ENCODE data around the gene TTC9C. TPM values are rescaled to one million over a fixed set of nuclear protein-coding genes. Genes with fewer than 3 reads are reported as not detected.

The TTC9C gene
- total RNA-seq, 1 experiment from 2014 or later = 66.8 TPM

DNA sequence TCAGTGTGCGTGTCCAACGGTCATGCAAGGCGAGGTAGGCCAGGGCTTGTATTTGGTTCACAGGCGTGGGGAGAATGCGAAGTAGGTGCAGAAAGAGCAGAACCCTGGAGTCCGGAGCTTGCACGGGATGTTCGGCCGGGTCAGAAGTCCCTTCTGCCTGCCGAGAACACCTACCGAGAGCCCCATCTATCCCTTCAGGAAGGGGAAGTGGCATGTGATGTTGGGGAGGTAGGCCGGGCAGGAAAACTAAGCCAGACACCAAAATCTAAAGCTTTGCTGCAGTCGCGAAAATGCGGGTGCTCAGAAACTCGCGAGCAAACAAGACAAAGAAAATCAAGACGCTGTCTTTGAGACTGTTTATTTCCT is 42.5 kb downstream of the TTC9C start:
- Histone ChIP-seq H3K4me1 (ENCODE audit: insufficient read depth, low read length, poor library complexity, severe bottlenecking) (peaks cover 21% of the 10 kb centered on the region), H3K4me3 (ENCODE audit: low read depth, low read length, poor library complexity, severe bottlenecking) (peak overlapping the region; percentile 70), H3K9me3 (ENCODE audit: low read depth, low read length, poor library complexity, severe bottlenecking) (no peaks in the 10 kb centered on the region), H3K36me3 (ENCODE audit: insufficient read depth, low read length, poor library complexity, severe bottlenecking) (peaks cover 16% of the 10 kb centered on the region), H3K27ac (ENCODE audit: low read depth, low read length, poor library complexity, severe bottlenecking) (peak overlapping the region; percentile 89), H3K27me3 (replicated peaks; ENCODE audit: insufficient read depth, low read depth, low read length, poor library complexity) (no peaks in the 10 kb centered on the region)
- ChIA-PET POLR2A (ENCODE audit: low non-redundant PET) (interaction anchor here (0.7 to 1.2 kb wide), 3 partner anchors 9 to 228 kb away, joined by 3 to 7 read pairs (median 4); partner anchors contain the start of gene POLR2G), CTCF (interaction anchor here (0.6 to 1.4 kb wide), 4 partner anchors 16 to 113 kb away, joined by 3 to 9 read pairs (median 4); partner anchors contain the start of genes STX5 and ZBTB3)
- no peak for TF ChIP-seq EZH2 (IDR thresholded peaks at IDR 0.05; ENCODE audit: borderline replicate concordance, low read depth, low read length, poor library complexity, severe bottlenecking)
- TF ChIP-seq CTCF (conservative IDR thresholded peaks at IDR 0.05; ENCODE audit: low read depth, low read length) = no peak
- no peak for DNase-seq (ENCODE audit: low spot score)
- TSS peak; percentile 97 for BruUV-seq (replicated peaks)
- intact Hi-C loops (cut with micrococcal nuclease; ENCODE audit: unreplicated experiment) = loop anchor here (5.0 kb wide), 1 partner anchor 43 kb away; the partner anchor contains the start of genes HNRNPUL2 and TTC9C

DNA sequence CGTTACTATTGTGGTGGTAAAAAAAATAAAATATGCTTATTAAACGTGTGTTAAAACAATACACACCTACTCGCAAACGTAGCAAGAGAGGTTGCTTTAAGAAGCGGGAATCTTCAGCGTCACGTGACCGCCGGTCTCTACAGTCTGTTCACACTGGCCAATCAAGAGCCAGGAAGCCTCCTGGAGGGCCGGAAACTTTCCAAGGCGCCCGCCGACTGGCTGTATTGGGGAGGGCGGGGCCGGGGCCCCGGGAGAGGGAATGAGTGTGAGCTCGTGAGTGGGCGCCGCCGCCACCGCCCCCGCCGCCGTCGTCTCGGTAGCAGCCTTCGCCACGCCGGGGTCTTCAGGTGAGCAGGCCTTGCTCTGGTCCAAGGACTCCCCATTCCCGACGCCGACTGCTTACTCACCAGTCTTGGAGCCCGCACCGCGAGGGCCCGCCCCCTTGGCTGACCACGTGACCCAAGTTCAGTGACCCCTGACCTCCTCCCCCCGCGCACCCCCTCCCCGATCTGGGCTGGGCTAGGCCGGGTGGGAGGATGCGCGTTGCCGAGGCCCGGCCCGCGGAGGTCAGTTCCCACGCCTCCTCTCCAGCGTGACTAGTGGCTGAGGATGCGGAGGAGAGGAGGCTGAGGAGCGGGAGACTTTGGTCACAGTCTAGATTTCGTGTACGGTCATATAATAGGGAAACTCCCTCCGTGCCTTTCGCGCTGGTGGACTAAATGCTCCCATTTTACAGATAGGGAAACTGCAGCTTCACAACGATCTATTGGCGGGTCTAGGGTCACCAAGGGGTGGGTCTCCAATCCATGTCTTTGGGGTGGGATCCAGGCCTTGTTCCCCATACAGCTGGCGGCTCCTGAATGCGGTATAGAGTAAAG is 43.1 kb downstream of the TTC9C start, which contains the start of gene TAF6L:
TSS of gene TAF6L (plus strand) at position 253 of the 878 bp plus-strand sequence. CDS start 4,388 bp downstream, outside the sequence.
- peak; percentile 100 for DNase-seq (ENCODE audit: low spot score)
- CTCF ChIA-PET = interaction anchor here (0.6 to 1.4 kb wide), 5 partner anchors 15 to 113 kb away, joined by 3 to 9 read pairs (median 4); partner anchors contain the start of genes STX5 and ZBTB3
- POLR2A ChIA-PET (ENCODE audit: low non-redundant PET) = interaction anchor here (0.5 to 1.2 kb wide), 6 partner anchors 10 to 229 kb away, joined by 3 to 7 read pairs (median 4); partner anchors contain the start of genes POLR2G and ZBTB3
- TF ChIP-seq EZH2 (IDR thresholded peaks at IDR 0.05; ENCODE audit: borderline replicate concordance, low read depth, low read length, poor library complexity, severe bottlenecking) (no peak), CTCF (conservative IDR thresholded peaks at IDR 0.05; ENCODE audit: low read depth, low read length) (no peak)
- Histone ChIP-seq H3K4me1 (ENCODE audit: insufficient read depth, low read length, poor library complexity, severe bottlenecking) (peaks cover 21% of the 10 kb centered on the region), H3K27me3 (replicated peaks; ENCODE audit: insufficient read depth, low read depth, low read length, poor library complexity) (no peaks in the 10 kb centered on the region), H3K36me3 (ENCODE audit: insufficient read depth, low read length, poor library complexity, severe bottlenecking) (peaks cover 21% of the 10 kb centered on the region), H3K9me3 (ENCODE audit: low read depth, low read length, poor library complexity, severe bottlenecking) (no peaks in the 10 kb centered on the region), H3K27ac (ENCODE audit: low read depth, low read length, poor library complexity, severe bottlenecking) (peak within 1 kb of the TSS; percentile 89), H3K4me3 (ENCODE audit: low read depth, low read length, poor library complexity, severe bottlenecking) (peak within 1 kb of the TSS; percentile 70)
- BruUV-seq (replicated peaks) = TSS peak; percentile 68
- intact Hi-C loops (cut with micrococcal nuclease; ENCODE audit: unreplicated experiment) = loop anchor here (5.0 kb wide), 1 partner anchor 44 kb away; the partner anchor contains the start of genes HNRNPUL2 and TTC9C

- H3K27me3 ChIP-seq (replicated peaks; ENCODE audit: insufficient read depth, low read depth, low read length, poor library complexity) = no peaks in the 10 kb centered on the region
- no peak overlapping the region for H3K27ac ChIP-seq (ENCODE audit: low read depth, low read length, poor library complexity, severe bottlenecking)
- no peaks in the 10 kb centered on the region for H3K9me3 ChIP-seq (ENCODE audit: low read depth, low read length, poor library complexity, severe bottlenecking)
- CTCF ChIA-PET = interaction anchor here (0.7 kb wide), 1 partner anchor 69 kb away, joined by 7 read pairs; no protein-coding TSS in a partner anchor
- no peak for DNase-seq (ENCODE audit: low spot score)
- intact Hi-C loops (cut with micrococcal nuclease; ENCODE audit: unreplicated experiment) = loop anchor here (5.0 kb wide), 1 partner anchor 47 kb away; the partner anchor contains the start of genes HNRNPUL2 and TTC9C
- POLR2A ChIA-PET (ENCODE audit: low non-redundant PET) = no interaction called here
- no TSS peak for BruUV-seq (replicated peaks)
- peaks cover 21% of the 10 kb centered on the region for H3K4me1 ChIP-seq (ENCODE audit: insufficient read depth, low read length, poor library complexity, severe bottlenecking)
- peaks cover 36% of the 10 kb centered on the region for H3K36me3 ChIP-seq (ENCODE audit: insufficient read depth, low read length, poor library complexity, severe bottlenecking)
- no peak overlapping the region for H3K4me3 ChIP-seq (ENCODE audit: low read depth, low read length, poor library complexity, severe bottlenecking)
- TF ChIP-seq EZH2 (IDR thresholded peaks at IDR 0.05; ENCODE audit: borderline replicate concordance, low read depth, low read length, poor library complexity, severe bottlenecking) = no peak
- TF ChIP-seq CTCF (conservative IDR thresholded peaks at IDR 0.05; ENCODE audit: low read depth, low read length) = no peak
Measured at GRCh38 chr11:62774407-62774806, 46.1 kb downstream of the TTC9C start.

All from A673 (cell line).